ENCODE measurements around the gene MRPL37.

MRPL37 gene

GRCh38 chr1:54240741-54241335, 40.9 kb downstream of the MRPL37 start:
- TF ChIP-seq ZNF473 (tag by site-specific recombination; IDR thresholded peaks at IDR 0.05) (no peak), ZNF747 (tag by site-specific recombination; IDR thresholded peaks at IDR 0.05) (no peak)
- H3K4me3 ChIP-seq (ENCODE audit: low read depth, low read length), result no peak overlapping the region
- no peaks in the 10 kb centered on the region for H3K4me1 ChIP-seq (ENCODE audit: control insufficient read depth, insufficient read depth, low read length)
- peaks cover 0 to 67% of the 10 kb centered on the region in 2 experiments; a peak in 2 of 3 replicates for H3K36me3 ChIP-seq (ENCODE audit: control insufficient read depth in 2 of 2, insufficient read depth in 1 of 2, low read length in 2 of 2)
- POLR2A ChIA-PET, result no interaction called here
- no peaks in the 10 kb centered on the region for H3K9me3 ChIP-seq (ENCODE audit: control insufficient read depth, insufficient read depth, low read depth, low read length)
- CTCF ChIA-PET, result no interaction called here
- H3K27ac ChIP-seq (ENCODE audit: extremely low read depth, low read depth, low read length), result no peak overlapping the region

- peak; percentile 39; the same call in 1 of the 2 replicates for TF ChIP-seq GLIS1 (tag by site-specific recombination; IDR thresholded peaks at IDR 0.05)
- no peak for TF ChIP-seq RBAK (tag by site-specific recombination; IDR thresholded peaks at IDR 0.05)
- POLR2A ChIA-PET, result no interaction called here
- Histone ChIP-seq H3K27ac (ENCODE audit: extremely low read depth, low read depth, low read length) (no peak overlapping the region), H3K4me1 (ENCODE audit: control insufficient read depth, insufficient read depth, low read length) (no peaks in the 10 kb centered on the region), H3K4me3 (ENCODE audit: low read depth, low read length) (no peak overlapping the region), H3K9me3 (ENCODE audit: control insufficient read depth, insufficient read depth, low read depth, low read length) (no peaks in the 10 kb centered on the region), H3K36me3 (ENCODE audit: control insufficient read depth in 2 of 2, insufficient read depth in 1 of 2, low read length in 2 of 2) (peaks cover 0 to 70% of the 10 kb centered on the region in 2 experiments; a peak in 2 of 3 replicates)
- CTCF ChIA-PET, result no interaction called here
These were observed 41.4 kb downstream of the MRPL37 start for GRCh38 chr1:54241364-54241763.

GRCh38 chr1:54243022-54243421, 43.1 kb downstream of the MRPL37 start:
- H3K9me3 ChIP-seq (ENCODE audit: control insufficient read depth, insufficient read depth, low read depth, low read length), result no peaks in the 10 kb centered on the region

GRCh38 chr1:54244655-54245054, 44.7 kb downstream of the MRPL37 start:
- Histone ChIP-seq H3K4me1 (ENCODE audit: control insufficient read depth, insufficient read depth, low read length) (no peaks in the 10 kb centered on the region), H3K4me3 (ENCODE audit: low read depth, low read length) (no peak overlapping the region), H3K9me3 (ENCODE audit: control insufficient read depth, insufficient read depth, low read depth, low read length) (no peaks in the 10 kb centered on the region), H3K27ac (ENCODE audit: extremely low read depth, low read depth, low read length) (no peak overlapping the region), H3K36me3 (ENCODE audit: control insufficient read depth in 2 of 2, insufficient read depth in 1 of 2, low read length in 2 of 2) (peaks cover 0 to 53% of the 10 kb centered on the region in 2 experiments; a peak in 1 of 3 replicates)
- TF ChIP-seq ZNF10 (tag by site-specific recombination; IDR thresholded peaks at IDR 0.05) (no peak), ZNF623 (tag by site-specific recombination; IDR thresholded peaks at IDR 0.05) (no peak), ZBTB21 (tag by site-specific recombination; IDR thresholded peaks at IDR 0.05) (no peak), ZNF521 (tag by site-specific recombination; IDR thresholded peaks at IDR 0.05) (no peak), ZNF302 (tag by site-specific recombination; IDR thresholded peaks at IDR 0.05; ENCODE audit: low read depth) (no peak), ZNF654 (tag by site-specific recombination; IDR thresholded peaks at IDR 0.05; ENCODE audit: low read depth) (no peak), ZNF704 (tag by site-specific recombination; IDR thresholded peaks at IDR 0.05) (no peak), ZFP69B (tag by site-specific recombination; IDR thresholded peaks at IDR 0.05) (no peak), ZNF747 (tag by site-specific recombination; IDR thresholded peaks at IDR 0.05) (no peak)
- POLR2A ChIA-PET, result interaction anchor here (0.7 kb wide), 1 partner anchor 31 kb away, joined by 3 read pairs; no protein-coding TSS in a partner anchor
- CTCF ChIA-PET, result no interaction called here

More at GRCh38 chr1:54243022-54243421, 43.1 kb downstream of the MRPL37 start:
- peaks cover 0 to 62% of the 10 kb centered on the region in 2 experiments; a peak in 1 of 3 replicates for H3K36me3 ChIP-seq (ENCODE audit: control insufficient read depth in 2 of 2, insufficient read depth in 1 of 2, low read length in 2 of 2)
- no peaks in the 10 kb centered on the region for H3K4me1 ChIP-seq (ENCODE audit: control insufficient read depth, insufficient read depth, low read length)
- ChIA-PET POLR2A (interaction anchor here (0.6 kb wide), 1 partner anchor 33 kb away, joined by 5 read pairs; no protein-coding TSS in a partner anchor), CTCF (interaction anchor here (0.6 kb wide), 1 partner anchor 395 kb away, joined by 4 read pairs; no protein-coding TSS in a partner anchor)
- TF ChIP-seq ZBTB26 (tag by site-specific recombination; optimal IDR thresholded peaks at IDR 0.05) (no peak), ZNF140 (tag by site-specific recombination; IDR thresholded peaks at IDR 0.05) (no peak), ZNF416 (tag by site-specific recombination; IDR thresholded peaks at IDR 0.05) (no peak), ZNF335 (tag by site-specific recombination; conservative IDR thresholded peaks at IDR 0.05) (no peak), MEIS1 (CRISPR knock-in tag; IDR thresholded peaks at IDR 0.05; ENCODE audit: borderline replicate concordance) (no peak), SP7 (tag by site-specific recombination; IDR thresholded peaks at IDR 0.05) (no peak)
- no peak overlapping the region for H3K4me3 ChIP-seq (ENCODE audit: low read depth, low read length)
- no peak overlapping the region for H3K27ac ChIP-seq (ENCODE audit: extremely low read depth, low read depth, low read length)

All from HEK293 (cell line).